Omental fat pad (tissue), 4 donors: ENCODE results near the gene GPR137B. TPM values are rescaled to one million over a fixed set of nuclear protein-coding genes. Genes with fewer than 3 reads are reported as not detected.
"Not testable (repeated sequence)": the region's sequence is repeated elsewhere in the genome, so short reads cannot be mapped to it uniquely, and the experiment has no call there.

Experiments used
- ATAC-seq: fragments of 150-250 bp; one replicate; pipeline ENCODE4 v1.9.1; 2016; ENCODE audit warnings: mild to moderate bottlenecking, moderate library complexity; ENCODE audit not compliant: low FRiP score
- DNase-seq: peaks from one replicate; pipeline ENCODE4 v3.0.0-alpha.2; 2019; ENCODE audit warnings: low spot score
- total RNA-seq, 4 donors: library from RNA; depleted of rRNA; stranded (reverse); fragments of >200 nt; gene quantifications; one replicate each; pipeline ENCODE4 v1.1.0, GENCODE V29; 2016
- TF ChIP-seq, protein P1 (sequence below), 3 donors: fragments of 450-650 bp; IDR thresholded peaks; one replicate each; pipeline ENCODE4 v1.5.1; 2016 to 2017; ENCODE audit warnings: antibody characterized with exemption in 3 of 3, mild to moderate bottlenecking in 3 of 3, moderate library complexity in 2 of 3

Gene GPR137B
- total RNA-seq, 4 donors from 2014 or later = 13.7 to 37.7 (median 26.0) TPM

DNA sequence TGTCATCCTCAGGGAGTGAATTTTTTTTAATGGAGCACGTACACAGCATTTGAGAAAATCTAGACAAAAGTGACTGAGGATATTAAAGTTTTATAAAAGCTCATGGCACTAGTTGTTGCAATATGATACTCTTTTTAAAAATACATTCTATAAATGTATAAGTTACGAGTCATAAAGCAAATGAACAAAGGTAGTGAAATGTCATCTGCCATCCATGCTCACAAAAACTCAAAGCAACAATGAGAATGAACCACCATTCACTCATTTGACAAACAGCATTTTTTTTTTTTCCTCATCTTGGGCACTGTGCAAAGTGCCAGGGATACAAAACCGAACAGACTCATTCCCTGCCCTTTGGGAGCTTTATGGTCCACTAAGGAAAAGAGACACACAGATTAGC is 38.7 kb downstream of the GPR137B start:
- TF ChIP-seq, protein P1, sequence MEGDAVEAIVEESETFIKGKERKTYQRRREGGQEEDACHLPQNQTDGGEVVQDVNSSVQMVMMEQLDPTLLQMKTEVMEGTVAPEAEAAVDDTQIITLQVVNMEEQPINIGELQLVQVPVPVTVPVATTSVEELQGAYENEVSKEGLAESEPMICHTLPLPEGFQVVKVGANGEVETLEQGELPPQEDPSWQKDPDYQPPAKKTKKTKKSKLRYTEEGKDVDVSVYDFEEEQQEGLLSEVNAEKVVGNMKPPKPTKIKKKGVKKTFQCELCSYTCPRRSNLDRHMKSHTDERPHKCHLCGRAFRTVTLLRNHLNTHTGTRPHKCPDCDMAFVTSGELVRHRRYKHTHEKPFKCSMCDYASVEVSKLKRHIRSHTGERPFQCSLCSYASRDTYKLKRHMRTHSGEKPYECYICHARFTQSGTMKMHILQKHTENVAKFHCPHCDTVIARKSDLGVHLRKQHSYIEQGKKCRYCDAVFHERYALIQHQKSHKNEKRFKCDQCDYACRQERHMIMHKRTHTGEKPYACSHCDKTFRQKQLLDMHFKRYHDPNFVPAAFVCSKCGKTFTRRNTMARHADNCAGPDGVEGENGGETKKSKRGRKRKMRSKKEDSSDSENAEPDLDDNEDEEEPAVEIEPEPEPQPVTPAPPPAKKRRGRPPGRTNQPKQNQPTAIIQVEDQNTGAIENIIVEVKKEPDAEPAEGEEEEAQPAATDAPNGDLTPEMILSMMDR (IDR thresholded peaks at IDR 0.05) = no peak
- no peak for DNase-seq
- ATAC-seq = no peak

DNA sequence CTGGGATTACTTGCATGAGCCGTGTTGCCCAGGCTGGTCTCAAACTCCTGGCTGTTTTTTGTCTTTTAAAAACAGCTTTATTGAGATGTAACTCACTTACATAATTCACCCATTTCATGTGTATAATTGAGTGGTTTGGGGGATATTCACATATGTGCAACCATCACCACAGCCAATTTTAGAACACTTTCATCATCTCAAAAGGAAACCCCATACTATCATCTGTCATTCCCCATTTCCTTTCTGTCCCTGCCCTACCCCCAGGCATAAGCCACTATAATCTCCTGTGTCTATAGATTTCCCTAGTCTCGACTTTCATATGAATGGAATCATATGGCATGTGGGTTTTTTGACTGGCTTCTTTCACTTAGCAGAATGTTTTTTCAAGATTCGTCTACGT is 43.3 kb downstream of the GPR137B start:
- ATAC-seq (no peak), DNase-seq (no peak)
- TF ChIP-seq, protein P1 (IDR thresholded peaks at IDR 0.05) = no peak

DNA sequence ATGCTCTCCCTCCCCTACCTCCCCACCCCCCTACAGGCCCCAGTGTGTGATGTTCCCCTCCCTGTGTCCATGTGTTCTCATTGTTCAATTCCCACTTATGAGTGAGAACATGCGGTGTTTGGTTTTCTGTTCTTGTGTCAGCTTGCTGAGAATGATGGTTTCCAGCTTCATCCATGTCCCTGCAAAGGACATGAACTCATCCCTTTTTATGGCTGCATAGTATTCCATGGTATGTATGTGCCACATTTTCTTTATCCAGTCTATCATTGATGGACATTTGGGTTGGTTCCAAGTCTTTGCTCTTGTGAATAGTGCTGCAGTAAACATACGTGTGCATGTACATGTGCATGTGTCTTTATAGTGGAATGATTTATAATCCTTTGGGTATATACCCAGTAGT is 44.1 kb downstream of the GPR137B start:
- DNase-seq, ATAC-seq: not testable (repeated sequence)

DNA sequence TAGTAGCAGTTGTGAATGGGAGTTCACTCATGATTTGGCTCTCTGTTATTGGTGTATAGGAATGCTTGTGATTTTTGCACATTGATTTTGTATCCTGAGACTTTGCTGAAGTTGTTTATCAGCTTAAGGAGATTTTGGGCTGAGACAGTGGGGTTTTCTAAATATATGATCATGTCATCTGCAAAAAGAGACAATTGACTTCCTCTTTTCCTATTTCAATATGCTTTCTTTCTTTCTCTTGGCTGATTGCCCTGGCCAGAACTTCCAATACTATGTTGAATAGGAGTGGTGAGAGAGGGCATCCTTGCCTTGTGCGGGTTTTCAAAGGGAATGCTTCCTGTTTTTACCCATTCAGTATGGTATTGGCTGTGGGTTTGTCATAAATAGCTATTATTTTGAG is 45.7 kb downstream of the GPR137B start:
- ATAC-seq, DNase-seq: not testable (repeated sequence)

DNA sequence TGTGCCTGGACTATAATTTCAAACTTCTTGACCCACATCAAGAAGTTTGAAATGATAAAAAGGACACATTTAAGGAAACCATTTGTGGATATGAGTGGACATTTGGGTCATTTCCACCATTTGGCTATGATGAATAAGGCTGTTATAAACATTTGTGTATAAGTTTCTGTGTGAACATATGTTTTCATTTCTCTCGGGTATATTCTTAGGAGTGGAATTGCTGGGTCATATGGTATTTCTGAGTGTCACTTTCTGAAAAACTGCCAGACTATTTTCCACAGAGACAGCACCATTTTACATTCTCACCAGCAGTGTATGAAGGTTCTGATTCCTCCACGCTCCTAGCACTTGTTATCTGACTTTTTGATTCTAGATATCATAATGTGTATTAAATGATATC is 50.8 kb downstream of the GPR137B start:
- ATAC-seq (no peak), DNase-seq (no peak)
- TF ChIP-seq, protein P1 (IDR thresholded peaks at IDR 0.05) = no peak

DNA sequence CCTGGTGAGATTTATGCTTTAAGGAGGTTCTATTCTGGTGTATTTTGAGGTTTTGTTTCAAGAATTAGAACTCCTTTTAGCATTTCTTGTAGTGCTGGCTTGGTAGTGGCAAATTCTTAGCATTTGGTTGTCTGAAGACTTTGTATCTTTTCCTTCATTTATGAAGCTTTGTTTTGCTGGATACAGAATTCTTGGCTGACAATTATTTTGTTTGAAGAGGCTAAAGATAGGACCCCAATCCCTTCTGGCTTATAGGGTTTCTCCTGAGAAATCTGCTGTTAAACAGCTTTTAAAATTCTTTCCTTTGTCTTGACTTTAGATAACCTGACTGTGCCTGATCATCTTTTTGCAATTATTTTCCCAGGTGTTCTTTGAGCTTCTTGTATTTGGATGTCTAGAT is 58.6 kb downstream of the GPR137B start:
- ATAC-seq (no peak), DNase-seq (no peak)
- TF ChIP-seq, protein P1 (IDR thresholded peaks at IDR 0.05) = no peak

DNA sequence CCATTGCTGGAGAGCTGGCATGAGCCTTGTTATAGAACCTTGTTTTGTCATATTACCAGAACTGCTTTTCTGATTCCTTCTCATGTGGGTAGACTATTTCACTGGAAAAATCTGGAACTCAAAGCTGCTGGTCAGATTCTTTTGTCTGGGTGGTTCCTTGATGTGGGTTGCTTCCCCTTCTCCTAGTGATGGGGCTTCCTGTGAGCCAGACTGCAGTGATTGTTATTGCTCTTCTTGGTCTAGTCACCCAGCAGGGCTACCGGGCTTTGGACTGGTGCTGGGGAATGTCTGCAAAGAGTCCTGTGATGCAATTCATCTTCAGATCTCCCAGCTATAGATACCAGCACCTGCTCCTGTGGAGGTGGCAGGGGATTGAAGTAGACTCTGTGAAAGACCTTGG is 59.4 kb downstream of the GPR137B start:
- no peak for ATAC-seq
- TF ChIP-seq, protein P1 (IDR thresholded peaks at IDR 0.05) = no peak
- no peak for DNase-seq

DNA sequence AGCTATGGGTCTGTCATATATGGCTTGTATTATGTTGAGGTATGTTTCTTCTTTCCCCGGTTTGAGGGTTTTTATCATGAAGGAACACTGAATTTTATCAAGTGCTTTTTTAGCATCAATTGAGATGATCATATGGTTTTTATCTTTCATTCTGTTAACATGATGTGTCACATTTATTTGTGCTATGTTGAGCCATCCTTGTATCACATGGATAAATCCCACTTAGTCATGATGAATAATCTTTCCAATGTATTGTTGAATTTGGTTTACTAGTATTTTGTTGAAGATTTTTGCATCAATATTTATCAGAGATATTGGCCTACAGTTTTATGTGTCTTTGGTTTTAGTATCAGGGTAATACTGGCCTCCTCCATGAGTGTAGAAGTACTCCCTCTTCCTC is 61.7 kb downstream of the GPR137B start:
- ATAC-seq (no peak), DNase-seq (no peak)
- TF ChIP-seq, protein P1 (IDR thresholded peaks at IDR 0.05) = no peak
